Activated CD4-positive, alpha-beta T cell treated with anti-CD3 and anti-CD28 coated beads, Interleukin-2, amount 50 U/mL, for 16 hours (primary cell): ENCODE results near the gene CHL1.
A peak's percentile ranks its signal among the peaks of the same experiment; 100 is the strongest.
"Not testable (repeated sequence)": the region's sequence is repeated elsewhere in the genome, so short reads cannot be mapped to it uniquely, and the experiment has no call there.

Experiments
- DNase-seq: peaks from one replicate; pipeline ENCODE4 v3.0.0-alpha.2; 2020

Gene CHL1

DNA sequence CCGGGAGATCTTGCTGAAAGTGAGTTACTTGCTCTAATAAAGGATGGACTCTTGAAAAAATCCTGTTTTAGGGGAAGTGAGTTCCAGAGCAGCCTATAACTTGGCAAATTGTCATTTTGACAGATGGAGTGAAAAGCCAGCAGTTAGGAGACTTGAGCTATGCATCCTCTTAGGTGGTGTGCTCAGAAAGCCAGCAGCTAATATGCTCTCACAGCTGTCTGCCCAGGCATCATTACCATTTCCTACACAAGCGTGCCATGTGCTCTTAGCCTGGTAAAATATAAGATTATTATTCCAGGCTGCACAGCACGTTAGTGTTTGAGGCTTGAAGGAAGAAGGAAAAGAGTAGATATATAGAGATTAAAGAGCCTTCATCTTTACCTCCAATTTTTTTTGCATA lies 151.0 kb downstream of the CHL1 start:
- no peak for DNase-seq

DNA sequence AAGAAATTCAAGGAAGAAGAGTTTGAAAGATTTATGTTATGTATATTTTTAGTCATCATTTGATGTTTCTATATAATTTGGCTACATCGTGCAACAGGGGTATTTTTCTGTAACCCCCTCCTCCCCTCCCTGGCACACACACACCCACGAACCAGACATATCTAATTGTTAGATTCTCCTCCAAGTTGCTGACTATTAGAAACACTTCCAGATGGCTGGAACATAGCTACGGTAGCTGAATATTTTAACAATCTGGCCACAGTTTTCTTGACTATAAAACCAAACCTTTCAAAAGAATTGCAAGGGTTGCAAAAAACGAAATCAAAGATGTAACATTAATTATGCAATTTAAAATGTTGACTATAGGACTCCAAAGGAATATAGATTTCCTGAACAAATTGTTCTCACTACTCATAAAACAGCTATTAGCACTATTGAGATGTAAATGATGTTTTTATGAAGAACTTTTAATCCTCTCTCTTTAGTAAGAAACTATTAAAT lies 154.4 kb downstream of the CHL1 start:
- no peak for DNase-seq

DNA sequence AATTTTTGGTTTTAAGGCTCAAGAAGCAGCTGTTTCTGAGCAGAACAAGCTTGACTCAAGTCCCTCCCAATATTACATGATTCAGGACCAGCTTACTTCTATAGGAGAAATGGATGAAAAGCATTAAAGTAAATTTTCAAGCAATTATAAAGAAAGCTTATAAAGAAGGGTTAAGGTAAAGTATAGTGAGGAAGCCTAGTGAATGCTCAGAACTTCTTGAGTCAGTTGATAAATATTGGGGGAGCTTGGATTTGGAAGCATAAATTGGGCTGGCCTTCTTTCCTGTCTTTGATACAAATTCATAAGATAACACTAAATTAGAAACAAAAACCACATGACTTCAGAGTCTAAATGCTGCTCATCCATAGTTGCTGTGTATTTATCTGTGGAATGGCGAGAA lies 156.0 kb downstream of the CHL1 start:
- DNase-seq = no peak

DNA sequence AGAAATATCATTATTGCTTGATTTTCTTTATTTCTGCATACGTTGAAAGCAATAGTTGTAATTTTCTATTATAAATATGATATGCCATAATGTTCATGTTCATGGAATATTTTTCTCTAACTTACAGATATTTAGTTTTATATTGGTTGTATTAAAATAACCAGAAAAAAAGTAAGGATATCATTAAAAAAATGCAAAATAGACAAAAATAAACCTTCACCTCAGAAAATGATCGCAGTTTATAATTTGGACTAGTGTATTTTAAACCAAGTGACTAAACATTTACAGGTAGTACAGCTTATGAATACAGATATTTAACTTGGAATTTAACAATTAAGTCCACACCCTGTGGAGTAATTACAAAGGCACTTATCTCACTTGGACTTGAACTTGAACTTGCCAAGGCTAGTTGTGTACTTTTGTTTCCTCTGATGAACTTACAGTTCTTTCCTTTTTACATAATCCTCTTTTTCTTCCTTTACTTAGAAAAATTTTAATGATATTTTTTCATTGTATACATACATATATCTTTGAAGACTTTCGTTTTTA lies 156.7 kb downstream of the CHL1 start:
- DNase-seq = no peak

DNA sequence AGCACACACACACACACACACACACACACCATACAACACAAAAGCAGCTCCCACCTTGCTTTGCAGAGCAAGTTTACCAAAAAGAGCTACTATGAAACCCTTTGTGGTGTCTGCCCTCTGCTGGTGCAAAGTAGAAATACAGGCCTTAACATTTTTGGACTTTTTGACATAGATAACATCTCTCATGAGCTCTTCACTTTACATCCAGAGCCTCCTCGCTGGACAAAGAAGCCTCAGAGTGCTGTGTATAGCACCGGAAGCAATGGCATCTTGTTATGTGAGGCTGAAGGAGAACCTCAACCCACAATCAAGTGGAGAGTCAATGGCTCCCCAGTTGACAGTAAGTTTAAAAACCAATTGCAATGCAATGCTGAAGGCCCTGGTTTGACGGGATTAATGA lies 157.9 kb downstream of the CHL1 start:
- DNase-seq = peak; percentile 41

DNA sequence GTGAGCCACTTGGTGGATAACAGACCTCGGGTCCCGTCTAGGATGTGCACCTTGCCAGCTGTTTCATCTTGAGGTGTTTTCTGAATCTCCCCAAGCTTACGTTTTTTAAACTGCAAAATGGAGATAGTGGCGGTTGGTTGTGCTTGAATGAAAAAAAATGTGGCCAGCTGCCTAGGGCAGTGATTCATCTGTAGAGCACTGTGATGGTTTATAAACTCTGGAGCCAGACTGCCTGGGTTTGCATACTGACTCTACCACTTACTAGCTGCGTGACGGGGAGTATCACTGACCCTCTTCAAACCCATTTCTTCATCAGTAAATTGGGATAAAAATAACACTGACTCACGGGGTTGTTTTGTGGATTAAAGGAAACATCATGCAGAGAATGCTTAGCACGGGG lies 159.1 kb downstream of the CHL1 start:
- no peak for DNase-seq

DNA sequence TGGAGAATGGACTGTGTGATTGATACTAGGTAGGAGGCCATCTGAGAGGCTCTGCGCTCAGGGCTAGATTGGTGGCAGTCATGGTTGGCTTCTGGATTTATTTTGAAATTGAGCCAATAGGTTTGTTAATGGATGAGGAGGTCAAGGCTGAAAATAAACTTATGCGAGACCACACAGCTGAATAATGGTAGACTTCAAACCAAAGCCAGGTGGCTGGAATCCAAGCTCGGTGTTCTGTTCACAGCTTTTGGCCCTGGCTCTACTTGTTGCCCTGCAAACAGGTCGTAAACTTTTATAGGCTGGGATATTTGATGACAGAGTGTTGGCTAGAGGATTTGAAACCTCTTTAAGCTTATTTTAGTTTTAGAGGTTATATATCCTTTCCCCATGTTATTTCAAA lies 160.4 kb downstream of the CHL1 start:
- no peak for DNase-seq

DNA sequence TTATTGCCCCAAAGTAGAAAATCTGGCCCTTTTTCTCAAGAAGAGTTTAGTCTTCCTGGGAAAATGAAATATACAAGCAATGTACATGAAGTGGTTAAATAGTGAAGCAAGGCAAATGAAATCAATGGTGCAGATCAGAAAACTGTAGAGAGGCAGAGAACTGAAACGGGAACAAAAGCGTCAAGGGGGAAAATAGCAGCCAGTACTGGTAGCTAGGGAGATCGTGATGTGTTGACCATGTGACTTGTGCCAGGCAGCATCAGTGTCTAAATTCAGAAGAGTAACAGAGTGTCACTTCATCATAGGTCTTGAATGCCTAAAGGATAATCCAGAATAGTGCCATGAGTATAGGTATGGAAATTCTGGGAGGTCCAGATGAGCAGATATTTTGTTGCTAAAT lies 163.1 kb downstream of the CHL1 start:
- DNase-seq = no peak

DNA sequence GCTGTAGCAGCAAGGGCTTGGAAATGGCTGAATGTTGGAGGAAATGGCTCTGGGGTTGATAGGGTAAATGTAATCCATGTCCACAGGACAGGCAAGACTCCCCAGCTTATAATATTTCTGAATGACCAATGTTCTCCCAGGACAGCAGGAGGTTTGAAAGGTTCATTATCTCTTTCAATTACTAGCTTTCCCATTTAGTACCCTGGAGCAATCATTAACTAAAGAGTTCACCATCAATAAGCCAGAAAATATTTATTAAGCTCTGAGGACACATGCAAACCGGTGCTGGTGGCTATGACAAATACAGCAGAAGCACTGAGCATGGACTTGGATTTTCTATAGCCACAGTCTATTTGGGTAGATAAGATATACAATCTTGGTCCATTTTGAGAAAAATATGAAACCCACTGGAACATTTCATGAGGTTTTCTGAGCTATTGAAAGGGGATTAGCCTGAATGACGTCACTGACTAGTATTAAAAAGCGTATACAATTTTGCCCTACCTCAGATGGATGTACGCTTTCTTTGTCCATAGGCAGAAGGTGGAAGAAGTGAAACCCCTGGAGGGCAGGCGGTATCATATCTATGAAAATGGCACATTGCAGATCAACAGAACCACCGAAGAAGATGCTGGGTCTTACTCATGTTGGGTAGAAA lies 166.2 kb downstream of the CHL1 start:
- DNase-seq = no peak

DNA sequence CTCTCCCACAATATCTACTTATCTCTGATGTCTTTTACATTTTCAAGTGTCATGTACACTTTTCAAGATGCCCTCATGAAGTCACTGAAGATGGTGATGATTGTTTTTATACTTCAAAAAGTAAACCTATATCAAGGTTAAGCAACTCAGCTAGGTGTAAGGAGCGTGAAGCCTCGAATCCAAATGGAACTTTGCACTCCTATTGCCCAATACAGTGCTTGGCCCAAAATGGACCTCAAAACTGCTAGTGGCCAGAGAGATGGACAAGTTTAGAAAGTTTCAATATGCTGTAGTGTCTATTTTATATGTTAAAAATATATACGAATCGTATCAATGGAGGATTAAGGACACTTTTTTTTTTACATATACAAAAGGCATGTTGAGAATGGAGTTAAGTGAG lies 167.7 kb downstream of the CHL1 start:
- no peak for DNase-seq

DNA sequence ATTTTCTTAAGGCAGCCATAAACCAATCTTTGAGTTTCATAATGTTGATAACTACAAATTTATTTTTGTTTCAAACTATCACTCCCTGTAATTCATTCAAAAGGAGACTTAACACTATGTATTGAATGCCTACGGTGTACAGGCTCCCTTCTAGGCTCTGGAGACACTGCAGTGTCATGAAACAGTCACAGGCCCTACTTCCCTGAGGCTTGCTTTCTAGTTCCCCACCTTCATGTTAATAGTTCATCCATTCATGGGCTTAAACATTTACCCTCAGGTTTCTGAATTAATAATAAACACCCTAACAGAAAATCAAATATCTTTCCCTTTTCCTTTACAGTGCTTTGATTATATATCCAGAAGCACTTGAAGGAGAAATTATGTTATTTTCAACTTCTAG lies 168.7 kb downstream of the CHL1 start:
- DNase-seq = no peak

DNA sequence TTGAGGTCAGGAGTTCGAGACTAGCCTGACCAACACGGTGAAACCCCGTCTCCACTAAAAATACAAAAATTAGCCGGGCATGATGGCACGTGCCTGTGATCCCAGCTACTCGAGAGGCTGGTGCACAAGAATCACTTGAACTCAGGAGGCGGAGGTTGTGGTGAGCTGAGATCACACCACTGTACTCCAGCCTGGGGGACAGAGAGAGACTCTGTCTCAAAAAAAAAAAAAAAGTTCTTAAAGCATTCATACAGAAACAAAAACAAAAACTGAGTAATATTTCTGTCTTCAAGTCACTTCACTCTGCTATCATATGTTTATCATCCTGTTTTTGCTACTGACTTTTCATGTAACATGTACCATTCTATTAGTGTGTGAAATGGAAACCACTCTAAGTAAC lies 169.7 kb downstream of the CHL1 start:
- DNase-seq = not testable (repeated sequence)

DNA sequence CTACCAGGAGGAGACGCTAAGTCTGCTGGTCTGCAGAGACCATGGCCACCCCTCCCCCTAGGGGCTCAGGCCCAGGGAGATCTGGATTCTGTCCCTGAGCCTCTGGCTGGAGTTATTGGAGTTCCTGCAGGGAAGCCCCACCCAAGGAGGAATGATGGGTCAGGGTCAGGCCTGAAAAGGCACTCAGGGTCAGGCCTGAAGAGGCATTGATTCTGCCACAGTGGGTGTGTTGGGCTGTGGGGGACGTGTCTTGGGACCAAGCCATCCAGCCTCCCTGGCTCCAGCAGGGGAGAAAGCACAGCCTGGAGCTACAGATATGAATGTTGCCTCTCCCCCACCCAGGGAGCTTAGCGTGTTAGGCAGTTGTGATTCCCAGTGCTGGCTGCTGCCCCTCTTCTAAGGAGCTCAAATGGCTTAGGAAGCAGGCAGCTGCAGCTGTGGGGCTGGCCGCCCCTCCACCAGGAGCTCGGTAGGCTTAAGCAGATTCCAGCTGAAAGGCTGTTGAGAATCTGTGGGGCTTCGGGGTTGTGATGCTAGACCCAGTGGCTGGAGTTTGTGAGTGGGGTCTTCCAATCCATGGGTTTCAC lies 176.7 kb downstream of the CHL1 start:
- no peak for DNase-seq

DNA sequence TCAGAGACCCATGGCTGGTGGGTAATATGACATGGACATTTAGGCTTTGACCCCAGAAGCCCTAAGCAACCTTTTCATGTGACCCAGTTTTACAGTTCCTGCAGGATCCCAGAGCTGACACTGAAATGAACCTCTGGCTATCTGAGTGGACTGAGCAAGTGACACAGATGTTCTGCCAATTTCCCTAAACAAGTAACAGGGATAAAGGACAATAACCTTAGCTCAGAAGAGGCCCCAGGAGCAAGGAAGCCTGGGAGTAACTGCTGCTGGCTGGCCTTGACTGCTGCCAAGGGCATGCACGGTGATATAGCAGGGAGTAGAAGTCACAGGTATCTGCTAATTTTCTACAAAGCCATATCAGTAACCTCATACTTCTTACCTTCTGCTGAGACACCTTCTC lies 177.9 kb downstream of the CHL1 start:
- DNase-seq = no peak

DNA sequence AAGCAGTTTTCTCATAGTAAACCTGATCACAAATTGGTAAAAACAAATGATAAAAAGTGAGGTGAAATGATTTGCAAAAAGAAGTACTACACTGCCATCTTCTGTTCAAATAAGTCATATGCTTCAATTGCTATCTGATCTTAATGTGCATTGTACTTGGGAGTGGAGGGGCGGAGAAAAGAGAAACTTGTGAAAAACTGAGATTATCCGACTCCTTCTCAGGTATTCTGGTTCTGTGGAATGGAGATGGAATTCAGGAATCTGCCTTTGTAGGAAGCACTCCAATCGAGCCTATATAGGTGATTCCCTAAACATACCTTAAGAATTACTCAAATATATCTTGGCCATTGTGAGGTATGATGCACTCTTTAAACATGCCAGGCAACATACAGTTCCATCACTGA lies 180.6 kb downstream of the CHL1 start:
- DNase-seq = peak; percentile 20

DNA sequence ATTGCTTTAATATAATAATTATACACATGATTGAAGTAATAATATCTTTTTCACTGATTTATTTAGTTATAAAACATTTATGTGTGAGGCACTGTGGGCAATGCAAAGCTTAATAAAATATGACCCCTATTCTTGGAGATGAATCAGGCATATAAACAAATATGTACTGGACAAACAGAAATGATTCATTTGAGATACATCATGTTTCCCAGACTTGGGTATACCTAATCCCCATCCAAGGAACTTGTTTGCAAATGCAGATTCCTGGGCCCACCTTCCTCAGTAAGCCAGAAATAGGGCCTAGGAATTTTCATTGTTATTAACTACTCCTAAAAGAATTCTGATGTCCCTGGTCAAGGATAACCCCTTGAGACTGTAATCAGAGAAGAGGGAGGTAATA lies 184.2 kb downstream of the CHL1 start:
- DNase-seq = no peak

DNA sequence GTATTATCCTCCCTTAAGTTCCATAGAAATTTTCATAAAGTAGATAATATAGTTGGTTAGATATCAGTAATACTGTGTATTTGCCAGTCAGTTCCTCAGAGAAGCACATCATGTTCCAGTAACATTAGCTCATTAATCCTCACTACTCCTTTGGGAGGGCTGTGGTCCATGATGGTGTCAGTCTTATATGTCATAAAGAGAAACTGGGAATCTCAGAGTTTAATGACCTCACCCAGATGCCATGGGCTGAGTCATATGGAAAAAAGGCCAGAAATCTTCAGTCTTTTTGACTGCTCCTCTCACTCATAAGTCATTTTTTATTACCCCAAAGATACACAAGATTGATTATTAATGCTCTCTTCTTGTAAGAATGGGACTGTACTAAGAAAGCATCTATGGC lies 188.6 kb downstream of the CHL1 start:
- DNase-seq = no peak

DNA sequence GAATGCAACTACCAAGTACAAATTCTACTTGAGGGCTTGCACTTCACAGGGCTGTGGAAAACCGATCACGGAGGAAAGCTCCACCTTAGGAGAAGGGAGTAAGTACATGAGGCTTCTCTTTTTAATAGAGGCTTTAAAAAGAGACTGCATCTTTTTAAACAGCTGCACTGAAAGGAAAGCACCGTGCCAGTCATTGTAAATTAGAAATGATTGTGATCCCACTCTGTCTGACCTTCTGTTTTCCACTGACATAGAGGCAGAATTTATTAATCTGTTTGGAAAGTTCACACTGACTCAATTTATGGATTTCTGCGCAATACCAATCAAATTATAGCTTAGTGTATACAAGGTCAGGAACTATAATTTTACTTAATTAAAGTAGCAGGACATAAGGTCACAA lies 198.2 kb downstream of the CHL1 start:
- DNase-seq = no peak

DNA sequence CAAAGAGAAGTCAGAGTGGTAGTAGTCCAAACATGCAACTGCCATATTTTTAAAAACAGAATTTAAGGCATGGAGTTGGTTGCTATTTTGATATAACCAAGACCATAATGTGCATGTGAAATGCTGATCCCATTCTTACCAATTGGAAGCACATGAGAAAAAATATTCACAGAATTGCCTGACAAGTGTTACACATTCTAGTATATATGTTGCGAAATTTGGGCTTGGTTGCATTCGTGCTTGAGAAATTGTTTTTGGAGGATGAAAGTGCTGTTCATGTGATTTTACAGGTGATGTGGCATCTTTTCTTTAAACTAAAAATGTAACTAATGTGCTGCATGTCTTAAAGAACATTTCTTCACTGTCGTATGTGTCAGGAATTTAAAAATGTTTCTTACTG lies 199.7 kb downstream of the CHL1 start:
- no peak for DNase-seq

DNA sequence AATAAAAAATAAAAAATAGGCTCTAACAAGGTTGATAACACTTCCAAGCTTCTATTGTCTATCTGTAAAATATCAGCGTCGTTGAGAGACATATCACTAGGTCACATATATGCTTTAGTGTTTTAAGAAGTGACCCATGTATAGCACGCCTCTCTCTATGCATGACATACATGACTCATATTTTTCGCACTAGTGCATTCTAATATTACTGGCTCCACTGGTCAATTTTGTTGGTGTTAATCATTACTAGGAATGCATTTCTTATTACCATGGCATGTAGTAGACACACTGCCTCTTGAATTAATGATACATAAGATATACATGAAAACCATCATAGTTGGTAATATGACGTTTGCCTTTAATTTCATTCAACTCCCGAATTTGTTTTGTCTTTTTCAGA lies 203.1 kb downstream of the CHL1 start:
- no peak for DNase-seq

DNA sequence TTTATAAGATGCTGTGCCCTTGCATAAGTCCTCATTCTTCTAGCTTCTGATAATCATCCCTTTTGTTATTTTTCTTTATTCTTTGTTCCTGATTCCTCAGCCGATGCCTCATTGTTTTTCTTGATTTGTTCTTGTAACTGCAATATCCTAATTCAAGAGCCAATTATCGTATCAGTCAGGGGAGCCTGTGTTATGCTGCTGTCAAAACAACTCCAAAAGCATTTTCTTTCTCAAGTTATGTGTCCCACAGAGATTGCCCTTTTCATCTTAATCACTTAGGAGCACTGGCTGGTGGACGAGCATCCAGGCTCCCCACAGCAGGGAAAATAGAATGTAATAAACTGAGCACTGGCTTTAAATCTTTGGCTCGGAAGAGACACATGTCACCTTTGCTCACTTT lies 207.3 kb downstream of the CHL1 start:
- DNase-seq = no peak

DNA sequence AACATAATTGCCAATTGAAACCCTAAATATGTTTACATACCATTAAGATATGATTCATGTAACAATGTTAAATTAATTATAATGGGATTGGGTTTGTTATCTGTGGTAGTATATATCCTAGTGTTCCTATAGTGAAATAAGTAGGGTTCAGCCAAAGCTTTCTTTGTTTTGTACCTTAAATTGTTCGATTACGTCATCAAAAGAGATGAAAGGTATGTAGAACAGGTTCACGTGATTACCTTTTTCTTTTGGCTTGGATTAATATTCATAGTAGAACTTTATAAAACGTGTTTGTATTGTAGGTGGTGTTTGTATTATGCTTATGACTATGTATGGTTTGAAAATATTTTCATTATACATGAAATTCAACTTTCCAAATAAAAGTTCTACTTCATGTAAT lies 212.4 kb downstream of the CHL1 start:
- DNase-seq = no peak

DNA sequence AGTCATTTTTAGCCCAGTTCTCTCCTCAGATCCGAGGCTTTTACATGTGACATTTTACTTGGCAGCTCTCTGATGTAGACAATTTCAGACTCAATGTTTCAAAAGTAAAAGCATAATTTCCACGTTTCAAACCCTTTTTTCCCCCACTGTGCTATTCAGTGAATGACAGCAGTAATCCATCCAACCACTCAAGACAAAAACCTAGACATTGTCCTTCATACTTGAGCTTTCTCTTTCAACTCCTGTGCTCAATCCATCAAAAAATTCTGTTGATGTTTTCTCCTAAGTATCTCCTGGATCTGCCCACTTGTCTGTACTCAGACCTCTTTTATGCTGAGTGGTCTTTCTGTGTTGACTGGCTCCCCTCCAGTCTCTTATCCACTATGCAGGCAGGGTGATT lies 214.7 kb downstream of the CHL1 start:
- no peak for DNase-seq

DNA sequence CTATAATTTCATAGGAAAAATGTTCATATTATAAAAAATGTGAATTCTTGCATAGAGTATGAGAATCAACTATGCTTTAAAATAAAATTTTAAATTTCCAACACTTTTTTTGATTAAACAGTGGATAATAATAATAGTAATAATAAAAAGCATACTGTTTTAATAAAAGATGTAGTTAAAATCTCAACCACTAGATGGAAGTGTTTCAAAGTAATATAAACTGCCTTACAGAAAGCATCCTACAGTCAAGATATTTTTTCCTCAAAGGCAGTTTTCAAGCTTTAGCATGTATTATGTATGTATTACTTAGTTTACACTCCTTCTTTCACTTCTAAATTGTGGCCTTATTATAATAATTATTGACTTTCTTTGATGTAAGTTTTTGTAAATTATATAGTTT lies 217.5 kb downstream of the CHL1 start:
- DNase-seq = peak; percentile 1
